NCI-H1436 (cell line): ENCODE measurements around the gene NVL.
A peak's percentile ranks its signal among the peaks of the same experiment; 100 is the strongest.
"Not testable (repeated sequence)": the region's sequence is repeated elsewhere in the genome, so short reads cannot be mapped to it uniquely, and the experiment has no call there.

Source experiments
- DNase-seq: peaks from one replicate; lab custom pipeline; 2025; lab: John Stamatoyannopoulos, UW

NVL gene

GRCh38 chr1:224338150-224338838, 8.3 kb upstream of the NVL start:
- DNase-seq: no peak

GRCh38 chr1:224333939-224334786, 4.2 kb upstream of the NVL start:
- no peak for DNase-seq

GRCh38 chr1:224333309-224333926, 3.4 kb upstream of the NVL start:
- DNase-seq: peak; percentile 70

- no peak for DNase-seq
These were observed 1.9 kb upstream of the NVL start for GRCh38 chr1:224331824-224332223.

- no peak for DNase-seq
These were observed 1.4 kb upstream of the NVL start for GRCh38 chr1:224331326-224331725.

GRCh38 chr1:224329484-224329841, 509 bp downstream of the NVL start:
- no peak for DNase-seq

- DNase-seq: no peak
These were observed 1.3 kb downstream of the NVL start for GRCh38 chr1:224328644-224329043.

- DNase-seq: no peak
These were observed 4.0 kb downstream of the NVL start for GRCh38 chr1:224325959-224326358.

- no peak for DNase-seq
These were observed 8.3 kb downstream of the NVL start for GRCh38 chr1:224321706-224322105.

GRCh38 chr1:224317383-224318045, 12.5 kb downstream of the NVL start:
- DNase-seq: peak; percentile 49

- DNase-seq: no peak
These were observed 17.9 kb downstream of the NVL start for GRCh38 chr1:224312025-224312424.

GRCh38 chr1:224311503-224311902, 18.5 kb downstream of the NVL start:
- DNase-seq: not testable (repeated sequence)

GRCh38 chr1:224308064-224308463, 21.9 kb downstream of the NVL start:
- DNase-seq: no peak

- DNase-seq: no peak
These were observed 25.2 kb downstream of the NVL start for GRCh38 chr1:224304767-224305166.

- DNase-seq: no peak
These were observed 27.0 kb downstream of the NVL start for GRCh38 chr1:224302947-224303346.

- DNase-seq: no peak
These were observed 28.6 kb downstream of the NVL start for GRCh38 chr1:224301391-224301790.

GRCh38 chr1:224300346-224300745, 29.6 kb downstream of the NVL start:
- no peak for DNase-seq

GRCh38 chr1:224298346-224299330, 31.3 kb downstream of the NVL start:
- no peak for DNase-seq

- no peak for DNase-seq
These were observed 35.2 kb downstream of the NVL start for GRCh38 chr1:224294775-224295174.

GRCh38 chr1:224292419-224292818, 37.6 kb downstream of the NVL start:
- no peak for DNase-seq

GRCh38 chr1:224289396-224289795, 40.6 kb downstream of the NVL start:
- no peak for DNase-seq
